ENCODE measurements around the gene DHRSX.
"Not testable (repeated sequence)": the region's sequence is repeated elsewhere in the genome, so short reads cannot be mapped to it uniquely, and the experiment has no call there.

Gene DHRSX

GRCh38 chrX:2389324-2389723 lies 111.5 kb downstream of the DHRSX start:
- ChIA-PET CTCF (no interaction called here), POLR2A (no interaction called here)
- no peak for TF ChIP-seq CTCF (IDR thresholded peaks at IDR 0.05; ENCODE audit: control extremely low read depth, extremely low read depth, low read depth, missing control alignments)
- DNase-seq (ENCODE audit: extremely low spot score), result no peak

GRCh38 chrX:2388669-2389068 lies 112.1 kb downstream of the DHRSX start:
- POLR2A ChIA-PET, result no interaction called here
- DNase-seq (ENCODE audit: extremely low spot score), result no peak
- no peak for TF ChIP-seq CTCF (IDR thresholded peaks at IDR 0.05; ENCODE audit: control extremely low read depth, extremely low read depth, low read depth, missing control alignments)
- CTCF ChIA-PET, result no interaction called here

GRCh38 chrX:2387614-2388239 lies 113.0 kb downstream of the DHRSX start:
- TF ChIP-seq CTCF (IDR thresholded peaks at IDR 0.05; ENCODE audit: control extremely low read depth, extremely low read depth, low read depth, missing control alignments), result no peak
- POLR2A ChIA-PET, result no interaction called here
- no peak for DNase-seq (ENCODE audit: extremely low spot score)
- CTCF ChIA-PET, result no interaction called here

GRCh38 chrX:2385224-2385623 lies 115.6 kb downstream of the DHRSX start:
- ChIA-PET CTCF (no interaction called here), POLR2A (no interaction called here)
- DNase-seq (ENCODE audit: extremely low spot score), result no peak
- no peak for TF ChIP-seq CTCF (IDR thresholded peaks at IDR 0.05; ENCODE audit: control extremely low read depth, extremely low read depth, low read depth, missing control alignments)

- ChIA-PET CTCF (no interaction called here), POLR2A (no interaction called here)
- TF ChIP-seq CTCF (IDR thresholded peaks at IDR 0.05; ENCODE audit: control extremely low read depth, extremely low read depth, low read depth, missing control alignments), result no peak
- DNase-seq (ENCODE audit: extremely low spot score), result no peak
Measured at GRCh38 chrX:2384486-2384885, 116.3 kb downstream of the DHRSX start.

GRCh38 chrX:2383735-2384134 lies 117.0 kb downstream of the DHRSX start:
- no peak for TF ChIP-seq CTCF (IDR thresholded peaks at IDR 0.05; ENCODE audit: control extremely low read depth, extremely low read depth, low read depth, missing control alignments)
- POLR2A ChIA-PET, result no interaction called here
- CTCF ChIA-PET, result no interaction called here
- no peak for DNase-seq (ENCODE audit: extremely low spot score)

- no peak for DNase-seq (ENCODE audit: extremely low spot score)
- ChIA-PET CTCF (no interaction called here), POLR2A (no interaction called here)
- TF ChIP-seq CTCF (IDR thresholded peaks at IDR 0.05; ENCODE audit: control extremely low read depth, extremely low read depth, low read depth, missing control alignments), result no peak
Measured at GRCh38 chrX:2383144-2383543, 117.6 kb downstream of the DHRSX start.

GRCh38 chrX:2382433-2383048 lies 118.2 kb downstream of the DHRSX start:
- POLR2A ChIA-PET; CTCF ChIA-PET; DNase-seq (ENCODE audit: extremely low spot score): not testable (repeated sequence)

Data from GM10248 (cell line).